ENCODE data around the gene HIVEP3. TPM values are rescaled to one million over a fixed set of nuclear protein-coding genes. Genes with fewer than 3 reads are reported as not detected.

Gene HIVEP3
- total RNA-seq, 1 donor from 2014 or later, result 5.8 TPM

GRCh38 chr1:41613689-41614574 is 304.8 kb downstream of the HIVEP3 start:
- DNase-seq (ENCODE audit: low read depth), result no peak
- H3K4me3 ChIP-seq (ENCODE audit: low read depth, low read length), result no peak overlapping the region
- no peaks in the 10 kb centered on the region for H3K27me3 ChIP-seq (ENCODE audit: control insufficient read depth, insufficient read depth, low read length)
- TF ChIP-seq, protein P1, sequence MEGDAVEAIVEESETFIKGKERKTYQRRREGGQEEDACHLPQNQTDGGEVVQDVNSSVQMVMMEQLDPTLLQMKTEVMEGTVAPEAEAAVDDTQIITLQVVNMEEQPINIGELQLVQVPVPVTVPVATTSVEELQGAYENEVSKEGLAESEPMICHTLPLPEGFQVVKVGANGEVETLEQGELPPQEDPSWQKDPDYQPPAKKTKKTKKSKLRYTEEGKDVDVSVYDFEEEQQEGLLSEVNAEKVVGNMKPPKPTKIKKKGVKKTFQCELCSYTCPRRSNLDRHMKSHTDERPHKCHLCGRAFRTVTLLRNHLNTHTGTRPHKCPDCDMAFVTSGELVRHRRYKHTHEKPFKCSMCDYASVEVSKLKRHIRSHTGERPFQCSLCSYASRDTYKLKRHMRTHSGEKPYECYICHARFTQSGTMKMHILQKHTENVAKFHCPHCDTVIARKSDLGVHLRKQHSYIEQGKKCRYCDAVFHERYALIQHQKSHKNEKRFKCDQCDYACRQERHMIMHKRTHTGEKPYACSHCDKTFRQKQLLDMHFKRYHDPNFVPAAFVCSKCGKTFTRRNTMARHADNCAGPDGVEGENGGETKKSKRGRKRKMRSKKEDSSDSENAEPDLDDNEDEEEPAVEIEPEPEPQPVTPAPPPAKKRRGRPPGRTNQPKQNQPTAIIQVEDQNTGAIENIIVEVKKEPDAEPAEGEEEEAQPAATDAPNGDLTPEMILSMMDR (IDR thresholded peaks at IDR 0.05; ENCODE audit: insufficient read depth, low read length, poor library complexity, severe bottlenecking), result no peak
- no peaks in the 10 kb centered on the region for H3K36me3 ChIP-seq (ENCODE audit: control insufficient read depth, insufficient read depth, low read length)

GRCh38 chr1:41612953-41613352 is 305.8 kb downstream of the HIVEP3 start:
- Histone ChIP-seq H3K4me3 (ENCODE audit: low read depth, low read length) (no peak overlapping the region), H3K36me3 (ENCODE audit: control insufficient read depth, insufficient read depth, low read length) (no peaks in the 10 kb centered on the region)
- DNase-seq (ENCODE audit: low read depth), result no peak

DNA sequence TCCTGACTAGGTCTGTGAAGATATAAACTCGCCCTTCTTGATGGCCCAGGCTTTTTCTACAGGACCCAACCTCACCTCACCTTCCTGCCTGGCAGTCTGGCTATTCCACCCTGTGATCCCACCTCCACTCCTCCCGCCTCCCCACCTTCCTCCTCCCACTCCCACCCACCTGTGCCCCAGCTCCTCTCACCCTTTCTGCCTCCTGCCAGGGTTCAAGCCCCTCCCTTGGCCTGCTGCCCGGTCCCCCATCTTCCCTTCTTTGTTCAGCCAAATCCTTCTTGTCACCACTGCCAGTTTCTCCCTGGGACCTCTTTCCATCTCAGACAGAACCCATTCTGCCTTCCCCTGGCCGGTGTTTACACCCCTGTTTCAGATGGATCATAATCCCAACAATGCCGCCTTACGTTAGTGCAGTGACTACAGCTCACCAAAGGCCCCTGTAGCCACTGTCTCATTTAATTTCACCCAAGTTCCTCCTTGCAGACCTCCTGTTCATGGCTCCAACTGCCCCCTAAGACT is 306.7 kb downstream of the HIVEP3 start:
- H3K36me3 ChIP-seq (ENCODE audit: control insufficient read depth, insufficient read depth, low read length), result no peaks in the 10 kb centered on the region

More at GRCh38 chr1:41612953-41613352, 305.8 kb downstream of the HIVEP3 start:
- TF ChIP-seq, protein P1 (IDR thresholded peaks at IDR 0.05; ENCODE audit: insufficient read depth, low read length, poor library complexity, severe bottlenecking), result no peak
- H3K27me3 ChIP-seq (ENCODE audit: control insufficient read depth, insufficient read depth, low read length), result no peaks in the 10 kb centered on the region

GRCh38 chr1:41611068-41611931 is 307.4 kb downstream of the HIVEP3 start:
- H3K27me3 ChIP-seq (ENCODE audit: control insufficient read depth, insufficient read depth, low read length), result no peaks in the 10 kb centered on the region
- no peaks in the 10 kb centered on the region for H3K36me3 ChIP-seq (ENCODE audit: control insufficient read depth, insufficient read depth, low read length)
- TF ChIP-seq, protein P1 (IDR thresholded peaks at IDR 0.05; ENCODE audit: insufficient read depth, low read length, poor library complexity, severe bottlenecking), result no peak
- no peak for DNase-seq (ENCODE audit: low read depth)
- H3K4me3 ChIP-seq (ENCODE audit: low read depth, low read length), result no peak overlapping the region

More for the DNA sequence above, 306.7 kb downstream of the HIVEP3 start:
- H3K27me3 ChIP-seq (ENCODE audit: control insufficient read depth, insufficient read depth, low read length), result no peaks in the 10 kb centered on the region
- TF ChIP-seq, protein P1 (IDR thresholded peaks at IDR 0.05; ENCODE audit: insufficient read depth, low read length, poor library complexity, severe bottlenecking), result no peak
- DNase-seq (ENCODE audit: low read depth), result no peak
- H3K4me3 ChIP-seq (ENCODE audit: low read depth, low read length), result no peak overlapping the region

DNA sequence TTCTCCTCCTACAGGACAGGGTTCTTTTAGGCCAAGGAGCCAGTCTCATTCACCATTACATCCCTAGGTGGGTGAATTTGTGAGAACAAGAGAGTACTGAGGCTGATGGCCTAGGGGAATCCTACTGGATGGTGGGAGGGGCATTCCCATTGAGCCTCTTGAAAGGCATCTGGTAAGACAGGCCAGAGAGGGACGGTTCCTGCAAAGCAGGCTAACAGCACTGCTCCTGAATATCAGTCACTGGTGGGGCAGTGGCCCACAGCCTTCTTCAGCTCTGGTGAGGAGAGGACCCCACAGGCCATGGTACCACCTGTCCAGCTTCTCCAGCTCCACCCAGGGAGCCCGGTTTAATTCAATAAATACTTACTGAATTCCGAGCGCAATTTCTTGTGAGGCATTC is 308.4 kb downstream of the HIVEP3 start:
- Histone ChIP-seq H3K36me3 (ENCODE audit: control insufficient read depth, insufficient read depth, low read length) (no peaks in the 10 kb centered on the region), H3K4me3 (ENCODE audit: low read depth, low read length) (no peak overlapping the region), H3K27me3 (ENCODE audit: control insufficient read depth, insufficient read depth, low read length) (no peaks in the 10 kb centered on the region)
- no peak for DNase-seq (ENCODE audit: low read depth)
- TF ChIP-seq, protein P1 (IDR thresholded peaks at IDR 0.05; ENCODE audit: insufficient read depth, low read length, poor library complexity, severe bottlenecking), result no peak
